Measurements from ENCODE around the gene SLC9A8. TPM values are rescaled to one million over a fixed set of nuclear protein-coding genes. Genes with fewer than 3 reads are reported as not detected.

Gene SLC9A8
- total RNA-seq, 4 donors from 2014 or later = 8.2 to 17.3 (median 12.1) TPM

GRCh38 chr20:49913399-49914047 is 100.9 kb downstream of the SLC9A8 start:
- no peak for DNase-seq (ENCODE audit: low spot score in 2 of 2)
- no peaks in the 10 kb centered on the region for H3K9me3 ChIP-seq
- H3K4me1 ChIP-seq = peaks cover 0 to 68% (median 27%) of the 10 kb centered on the region in 4 donors
- H3K4me3 ChIP-seq = peak overlapping the region in 2 of 4 donors; percentile 82 to 99
- WGBS, 2 donors = 40 to 47% methylated on average over 16 of the region's 16 CpGs
- peak overlapping the region in 3 of 4 donors; percentile 94 to 100 (median 100) for H3K27ac ChIP-seq
- no peaks in the 10 kb centered on the region for H3K27me3 ChIP-seq
- peaks cover 0 to 15% (median 0%) of the 10 kb centered on the region in 3 donors for H3K36me3 ChIP-seq
- TF ChIP-seq POLR2A (IDR thresholded peaks at IDR 0.05) (no peak), EP300 (IDR thresholded peaks at IDR 0.05) (peak in 1 of 2 donors; percentile 24)

DNA sequence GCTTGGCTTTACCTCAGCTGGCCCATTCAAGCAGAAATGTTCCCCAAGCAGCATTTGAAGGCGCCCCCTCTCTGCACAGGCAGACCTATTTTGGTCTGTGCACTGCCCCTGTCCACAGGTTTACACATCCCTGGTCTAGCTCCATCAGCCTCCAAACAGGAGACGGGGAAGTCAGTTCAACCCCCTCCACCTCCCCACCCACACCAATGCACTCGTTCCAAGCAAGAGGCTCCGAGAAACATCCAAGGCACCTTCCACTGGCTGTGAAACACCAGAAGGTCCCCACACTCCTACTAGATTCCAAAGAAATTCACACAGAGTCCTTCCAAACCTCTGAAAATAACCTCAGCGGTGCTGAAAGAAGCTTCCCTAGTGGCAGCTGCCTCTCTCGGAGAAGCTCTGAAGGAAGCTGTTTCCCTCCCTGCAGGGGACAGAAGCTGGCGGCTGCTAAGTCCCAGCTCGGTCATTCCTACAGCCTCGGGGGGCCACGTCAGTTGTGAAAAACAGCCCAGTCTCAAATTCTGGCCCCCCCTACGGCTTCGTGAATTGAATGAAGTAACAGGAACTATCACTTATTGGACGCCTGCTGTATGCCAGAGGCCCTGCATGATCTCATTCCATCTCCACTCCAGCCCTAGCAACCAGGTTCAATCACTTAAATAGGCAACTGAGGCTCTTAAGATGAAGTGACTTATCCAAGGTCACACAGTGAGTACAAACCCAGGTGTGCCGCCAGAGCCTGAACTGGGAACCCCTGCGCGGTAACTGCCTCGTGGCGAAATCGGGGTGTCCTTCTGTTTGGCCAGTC is 101.9 kb downstream of the SLC9A8 start:
- DNase-seq (ENCODE audit: low spot score in 2 of 2) = no peak
- no peak for TF ChIP-seq EP300 (IDR thresholded peaks at IDR 0.05)
- no peak for TF ChIP-seq CTCF (IDR thresholded peaks at IDR 0.05)
- no peak for TF ChIP-seq POLR2A (IDR thresholded peaks at IDR 0.05)
- Histone ChIP-seq H3K36me3 (peaks cover 0 to 8% (median 0%) of the 10 kb centered on the region in 3 donors), H3K4me1 (peaks cover 0 to 62% (median 27%) of the 10 kb centered on the region in 4 donors), H3K4me3 (peak overlapping the region; percentile 82 to 100 (median 96)), H3K27me3 (no peaks in the 10 kb centered on the region), H3K9me3 (no peaks in the 10 kb centered on the region), H3K27ac (peak overlapping the region; percentile 94 to 100 (median 100))
- WGBS, 2 donors = 3 to 4% methylated on average over 18 to 19 of the region's 19 CpGs

GRCh38 chr20:49915118-49915379 is 102.4 kb downstream of the SLC9A8 start:
- H3K27me3 ChIP-seq = no peaks in the 10 kb centered on the region
- TF ChIP-seq EP300 (IDR thresholded peaks at IDR 0.05) = no peak
- no peak for TF ChIP-seq CTCF (IDR thresholded peaks at IDR 0.05)
- no peak for TF ChIP-seq POLR2A (IDR thresholded peaks at IDR 0.05)
- no peak for DNase-seq (ENCODE audit: low spot score in 2 of 2)
- no peaks in the 10 kb centered on the region for H3K9me3 ChIP-seq
- 0% methylated on average over 6 to 21 of the region's 23 CpGs for WGBS, 2 donors
- peaks cover 0 to 3% (median 0%) of the 10 kb centered on the region in 3 donors for H3K36me3 ChIP-seq
- peak overlapping the region; percentile 94 to 100 (median 100) for H3K27ac ChIP-seq
- H3K4me3 ChIP-seq = peak overlapping the region; percentile 82 to 100 (median 96)
- peaks cover 0 to 57% (median 25%) of the 10 kb centered on the region in 4 donors for H3K4me1 ChIP-seq

- DNase-seq (ENCODE audit: low spot score in 2 of 2) = peak; percentile 97 to 98
- peak; percentile 83 to 96 for TF ChIP-seq EP300 (IDR thresholded peaks at IDR 0.05)
- TF ChIP-seq CTCF (IDR thresholded peaks at IDR 0.05) = peak in 2 of 5 experiments; percentile 17 to 23
- TF ChIP-seq POLR2A (IDR thresholded peaks at IDR 0.05) = peak; percentile 58 to 78
- WGBS, 2 donors = 0% methylated on average over 48 to 69 of the region's 69 CpGs
- Histone ChIP-seq H3K4me3 (peak within 1 kb of the TSS; percentile 82 to 100 (median 96)), H3K36me3 (no peaks in the 10 kb centered on the region), H3K27me3 (no peaks in the 10 kb centered on the region), H3K9me3 (no peaks in the 10 kb centered on the region), H3K4me1 (peaks cover 0 to 52% (median 25%) of the 10 kb centered on the region in 4 donors), H3K27ac (peak within 1 kb of the TSS; percentile 94 to 100 (median 100))
These were observed 102.9 kb downstream of the SLC9A8 start, which contains the start of gene SPATA2 for GRCh38 chr20:49915380-49916145. Gene SPATA2 (minus strand): TSS chr20:49915529. CDS start chr20:49908490, 7,039 bp downstream.

Data from tibial nerve (tissue), 4 donors.